ENCODE results near the gene SNX22.

Gene SNX22

GRCh38 chr15:64134345-64134829 lies 17.1 kb upstream of the SNX22 start:
- DNase-seq (ENCODE audit: low read depth): no peak

DNA sequence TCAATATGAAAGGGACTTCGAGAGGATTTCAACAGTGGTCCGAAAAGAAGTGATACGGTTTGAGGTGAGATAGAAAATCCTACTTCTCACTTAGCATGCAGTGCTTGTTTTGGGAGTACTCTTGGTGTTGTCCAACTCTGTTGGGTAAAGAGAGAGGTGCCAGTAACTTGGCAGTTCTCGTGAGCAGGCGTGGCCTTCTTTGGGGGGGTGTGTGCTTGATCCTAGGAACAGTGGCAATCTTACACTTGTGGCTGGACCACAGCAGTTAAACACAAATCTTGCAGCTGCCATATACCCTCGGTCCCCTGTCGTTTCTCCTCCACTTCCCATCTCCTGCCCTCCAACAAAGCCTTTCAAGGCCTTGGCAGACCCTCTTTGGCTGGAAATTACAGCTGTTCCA lies 15.2 kb upstream of the SNX22 start:
- no peak for DNase-seq (ENCODE audit: low read depth)

DNA sequence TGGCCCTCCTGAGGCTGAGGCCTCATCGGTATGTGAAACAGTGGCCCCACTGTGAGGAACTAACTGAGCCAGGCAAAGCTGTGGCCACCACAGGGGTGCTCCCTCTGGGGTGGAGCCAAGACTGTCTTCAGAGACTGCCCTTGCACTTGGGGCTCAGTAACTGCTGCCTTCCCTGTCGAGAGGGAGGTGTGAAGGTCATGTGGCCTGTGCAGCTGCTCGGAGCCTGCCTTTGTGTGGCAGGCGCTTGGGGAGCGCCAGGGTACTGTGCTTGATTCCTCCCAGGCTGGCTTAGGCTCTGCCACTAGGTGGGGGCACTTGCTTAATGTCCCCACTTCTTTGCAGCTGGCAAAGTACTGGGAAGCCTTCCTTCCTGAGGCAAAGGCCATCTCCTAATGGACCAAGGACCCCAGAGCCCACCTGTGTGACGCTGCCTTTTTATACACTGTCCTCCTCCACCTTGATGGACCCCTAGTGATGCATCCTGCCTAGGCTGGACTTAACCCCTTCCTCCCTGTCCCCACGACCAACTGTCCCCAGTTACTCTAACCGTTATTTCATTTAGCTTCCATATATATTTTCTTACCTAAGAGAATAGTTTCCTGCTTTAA lies 14.2 kb upstream of the SNX22 start:
- no peak for DNase-seq (ENCODE audit: low read depth)

GRCh38 chr15:64138331-64138941 lies 13.1 kb upstream of the SNX22 start:
- DNase-seq (ENCODE audit: low read depth): no peak

DNA sequence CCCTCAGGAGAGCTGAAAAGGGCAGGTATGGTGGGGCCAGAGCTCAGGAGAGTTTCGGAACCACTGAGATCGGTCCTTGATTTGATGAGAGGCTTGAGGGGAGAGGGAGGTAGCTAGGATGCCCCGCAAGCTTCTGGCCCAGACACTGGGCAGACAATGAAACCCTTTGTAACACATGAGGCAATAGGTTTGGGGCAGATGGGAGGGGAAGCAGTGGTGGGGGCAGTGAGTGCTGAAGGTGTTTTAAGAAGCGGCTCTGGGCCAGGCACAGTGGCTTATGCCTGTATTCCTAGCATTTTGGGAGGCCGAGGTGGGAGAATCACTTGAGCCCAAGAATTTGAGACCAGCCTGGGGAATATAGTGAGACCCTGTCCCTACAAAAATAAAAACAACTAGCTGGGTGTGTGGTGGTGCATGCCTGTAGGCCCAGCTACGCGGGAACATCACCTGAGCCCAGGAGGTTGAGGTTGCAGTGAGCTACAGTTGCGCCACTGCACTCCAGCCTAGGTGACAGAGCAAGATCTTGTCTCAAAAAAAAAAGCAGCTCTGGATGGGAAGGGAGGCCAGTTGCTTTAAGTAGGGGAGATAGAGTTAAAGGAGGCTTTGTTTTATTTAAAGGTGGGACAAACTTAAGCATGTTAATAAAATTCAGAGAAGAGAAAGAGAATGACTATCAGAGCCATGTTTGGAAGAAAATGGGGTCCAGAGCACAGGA lies 9.6 kb upstream of the SNX22 start:
- DNase-seq (ENCODE audit: low read depth): no peak

DNA sequence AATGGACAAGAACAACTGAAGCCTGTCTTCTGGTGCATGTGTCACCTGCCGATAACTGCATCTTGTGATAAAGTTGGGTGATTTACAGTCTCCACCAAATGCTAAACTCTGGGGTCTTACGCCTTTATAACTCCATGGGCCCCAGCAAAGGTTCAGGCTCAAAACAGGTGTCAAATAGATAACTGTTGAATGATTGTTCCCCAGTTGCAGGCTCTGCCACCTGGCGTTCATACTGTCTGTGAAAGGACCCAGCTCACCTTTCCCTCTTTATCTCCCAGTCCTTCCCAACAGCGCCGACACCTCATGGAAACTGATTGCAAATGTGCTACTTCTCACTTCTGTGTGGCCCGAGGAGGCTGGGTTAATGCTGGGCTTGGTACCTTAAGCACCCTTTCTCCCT lies 8.3 kb upstream of the SNX22 start:
- no peak for DNase-seq (ENCODE audit: low read depth)

DNA sequence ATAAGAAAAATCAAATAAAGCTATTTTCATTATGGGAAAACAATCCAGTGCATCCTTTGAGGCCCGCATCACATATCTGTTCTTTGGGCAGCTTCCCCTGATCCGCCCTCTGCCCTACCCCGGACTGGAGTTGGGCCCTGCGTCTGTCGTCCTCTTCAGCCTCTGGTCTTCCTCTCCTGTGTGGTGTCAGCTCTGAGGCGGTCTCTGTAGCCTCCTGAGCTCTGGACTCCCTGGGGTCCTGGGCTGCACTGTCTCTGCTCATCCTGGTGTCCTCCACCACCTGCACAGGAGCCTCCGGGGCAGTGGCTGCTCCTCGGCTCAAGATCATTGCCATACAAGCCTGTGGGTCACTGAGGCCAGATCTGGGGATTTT lies 7.4 kb upstream of the SNX22 start:
- DNase-seq (ENCODE audit: low read depth): no peak

GRCh38 chr15:64144565-64145281 lies 6.8 kb upstream of the SNX22 start:
- DNase-seq (ENCODE audit: low read depth): no peak

DNA sequence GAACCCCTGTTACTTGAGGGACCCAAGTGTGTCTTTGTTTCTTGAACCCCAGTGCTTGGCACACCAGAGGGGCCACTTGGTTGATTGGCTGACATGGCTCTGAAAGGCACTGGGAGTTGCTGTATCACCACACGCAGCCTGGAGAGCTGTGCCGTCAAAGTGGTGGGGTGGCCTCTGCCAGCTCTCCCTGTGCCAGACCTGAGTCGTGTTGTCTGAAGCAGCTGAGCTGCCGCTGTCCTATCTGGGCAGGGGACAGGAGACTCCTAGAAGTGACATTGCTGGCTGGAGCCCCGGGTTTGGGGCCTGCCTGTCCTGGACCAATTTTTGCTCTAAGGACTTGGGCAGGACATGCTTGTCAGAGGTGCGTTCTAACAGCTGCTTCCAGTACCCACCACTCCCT lies 5.5 kb upstream of the SNX22 start:
- DNase-seq (ENCODE audit: low read depth): no peak

DNA sequence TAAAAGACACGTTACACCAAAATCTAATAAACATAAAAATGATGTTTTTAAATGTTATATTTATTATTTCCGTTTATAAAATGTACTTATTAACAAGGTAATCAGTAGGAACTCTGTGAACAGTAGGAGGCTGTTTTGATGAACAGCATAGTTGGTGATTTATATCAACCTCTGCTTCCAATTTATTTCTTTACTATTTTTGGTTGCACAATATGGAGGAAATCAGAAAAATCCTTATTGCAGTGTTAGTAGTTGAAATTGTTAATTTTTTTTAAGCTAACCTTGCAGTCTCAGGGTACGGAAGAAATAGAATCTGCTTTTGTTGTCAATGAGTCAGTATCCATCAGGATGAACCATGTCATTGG lies 5.0 kb upstream of the SNX22 start:
- DNase-seq (ENCODE audit: low read depth): no peak

- DNase-seq (ENCODE audit: low read depth): no peak
Measured at GRCh38 chr15:64146885-64147681, 4.4 kb upstream of the SNX22 start.

GRCh38 chr15:64148168-64148567 lies 3.4 kb upstream of the SNX22 start:
- no peak for DNase-seq (ENCODE audit: low read depth)

DNA sequence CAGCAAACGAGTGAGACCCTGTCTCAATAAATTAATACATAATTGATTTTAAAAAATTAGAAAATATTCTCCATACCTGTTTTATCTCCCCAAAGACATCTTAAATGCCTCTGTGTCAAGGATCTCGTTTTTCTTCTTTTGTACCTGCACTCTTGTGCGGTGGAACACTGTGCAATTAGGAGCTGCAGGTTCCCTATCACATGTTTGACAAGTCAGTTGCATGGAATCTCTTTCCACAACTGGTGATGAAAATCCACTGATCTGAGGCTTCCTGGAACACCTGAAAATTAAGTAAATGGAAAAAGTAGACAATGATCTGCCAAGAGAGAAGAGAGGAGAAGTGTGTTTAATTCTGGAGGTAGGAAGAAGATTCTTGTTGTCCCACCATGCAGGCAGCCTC lies 3.0 kb upstream of the SNX22 start:
- no peak for DNase-seq (ENCODE audit: low read depth)

DNA sequence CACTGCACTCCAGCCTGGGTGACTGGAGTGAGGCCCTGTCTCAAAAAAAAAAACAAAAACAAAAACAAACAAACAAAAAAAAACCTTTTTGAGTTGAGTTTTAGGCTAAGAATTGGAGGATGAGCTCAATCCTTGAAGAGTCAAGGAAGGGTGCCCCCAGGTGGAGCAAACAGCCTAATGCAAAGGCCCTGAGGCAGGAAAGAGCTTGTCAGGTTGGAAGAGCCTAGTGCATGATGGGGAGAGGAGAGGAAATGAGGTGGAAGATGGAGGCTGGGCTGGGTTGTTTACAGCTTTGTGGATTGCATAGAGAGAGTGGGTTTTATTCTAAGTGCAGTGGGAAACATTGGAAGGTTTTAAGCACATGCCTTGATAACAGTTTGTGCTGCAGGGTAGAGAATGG lies 2.1 kb upstream of the SNX22 start:
- DNase-seq (ENCODE audit: low read depth): no peak

- DNase-seq (ENCODE audit: low read depth): no peak
Measured at GRCh38 chr15:64149893-64150578, 1.5 kb upstream of the SNX22 start.

GRCh38 chr15:64152507-64153387 lies 1.2 kb downstream of the SNX22 start:
- DNase-seq (ENCODE audit: low read depth): no peak

DNA sequence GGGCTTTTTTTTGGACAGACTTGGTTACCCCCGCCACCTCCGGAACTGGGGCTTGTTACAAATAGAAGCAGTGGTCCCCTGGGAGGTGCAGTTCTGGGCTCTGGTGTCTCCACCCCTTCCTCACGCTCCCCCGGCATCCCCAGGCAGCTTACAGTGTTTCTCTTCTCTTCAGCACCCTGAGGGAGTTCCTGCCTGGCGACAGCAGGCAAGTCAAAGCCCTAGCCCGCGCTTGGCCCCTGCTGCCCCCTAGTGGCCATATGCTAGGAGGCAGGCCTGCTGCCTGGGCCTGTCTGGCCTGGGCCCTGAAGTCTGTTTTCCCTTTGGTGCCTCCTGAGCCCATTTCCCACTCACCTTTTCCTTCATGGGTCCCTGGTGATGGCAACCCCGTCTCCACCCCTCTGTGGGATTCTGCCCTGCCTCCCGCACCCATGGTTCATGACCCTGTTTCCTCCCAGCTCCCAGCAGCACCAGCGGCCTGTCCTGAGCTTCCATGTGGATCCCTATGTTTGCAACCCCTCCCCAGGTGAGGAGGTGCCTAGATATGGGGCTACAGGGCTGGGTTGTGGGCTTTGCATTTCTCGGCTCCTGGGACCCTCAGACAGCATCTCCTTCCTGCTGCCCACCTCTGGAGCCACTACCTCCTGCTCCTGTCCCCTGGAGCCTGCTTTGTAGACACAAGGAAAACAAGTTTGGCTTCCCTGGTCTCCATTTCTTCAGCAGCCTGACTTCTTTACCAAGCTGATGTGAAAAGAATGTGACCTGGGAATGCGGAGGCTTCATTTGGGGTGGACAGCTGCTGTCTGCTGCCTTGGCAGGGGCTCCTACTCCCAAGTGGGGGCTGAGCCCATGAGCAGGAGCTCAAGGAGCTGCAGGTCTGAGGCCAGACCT lies 2.2 kb downstream of the SNX22 start:
- DNase-seq (ENCODE audit: low read depth): peak; percentile 28

- no peak for DNase-seq (ENCODE audit: low read depth)
Measured at GRCh38 chr15:64155802-64156651, 4.5 kb downstream of the SNX22 start.

All from GM04503 (cell line).